ENCODE data around the gene TMC7.

Gene TMC7

DNA sequence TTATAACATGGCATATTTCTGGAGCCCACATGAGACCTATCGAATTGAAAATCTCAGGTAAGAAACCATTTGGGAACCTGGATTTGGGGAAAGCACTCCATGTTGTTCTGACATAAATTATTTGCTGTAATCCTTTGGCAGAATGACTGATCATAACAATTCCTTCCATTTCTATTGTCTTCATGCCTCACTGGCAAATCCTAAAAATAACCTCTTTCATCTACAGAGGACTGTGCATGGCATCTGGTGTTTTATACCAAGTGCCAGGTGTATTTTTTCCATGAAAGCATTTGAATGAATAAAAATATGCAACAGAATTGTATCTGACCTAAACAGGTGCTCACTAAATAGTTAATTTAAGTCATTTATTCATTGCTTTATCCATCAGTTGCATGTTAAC, 50.0 kb downstream of the TMC7 start:
- no peak for DNase-seq

DNA sequence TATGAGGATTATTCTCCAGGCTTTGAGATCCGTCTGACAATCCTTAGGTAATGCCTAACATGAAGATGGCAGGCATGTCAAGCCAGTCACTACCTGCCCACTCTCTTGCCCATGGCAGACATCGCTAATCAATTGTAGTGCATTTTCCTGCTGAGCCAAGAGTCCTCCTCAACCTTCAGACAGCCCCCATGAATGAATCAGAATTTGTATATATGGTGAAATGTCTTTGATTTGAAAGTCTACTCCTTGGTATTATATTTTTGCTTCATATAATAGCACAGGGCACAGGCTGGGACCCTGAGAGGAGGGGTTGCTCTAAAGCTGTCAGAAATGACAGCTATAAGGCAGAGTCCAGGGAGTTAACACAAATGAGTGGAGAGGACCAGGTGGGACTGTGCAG, 56.7 kb downstream of the TMC7 start:
- DNase-seq: no peak

DNA sequence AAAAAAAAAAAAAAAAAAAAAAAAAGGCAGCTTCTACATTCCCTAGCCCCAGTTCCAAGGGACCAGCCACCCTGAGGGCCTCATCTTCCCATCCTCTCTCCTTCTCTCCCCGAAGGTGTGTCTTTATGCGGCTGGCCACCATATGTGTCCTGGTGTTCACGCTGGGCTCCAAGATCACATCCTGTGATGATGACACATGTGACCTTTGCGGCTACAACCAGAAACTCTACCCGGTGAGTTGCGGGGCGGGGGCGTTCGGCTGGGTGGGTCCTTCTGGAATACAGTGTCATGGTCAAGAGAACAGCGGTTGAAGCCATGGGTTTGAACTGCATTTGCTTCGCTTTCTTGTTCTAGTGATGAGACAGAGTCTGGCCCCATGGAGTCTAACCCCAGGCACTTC, 61.0 kb downstream of the TMC7 start:
- DNase-seq: no peak

DNA sequence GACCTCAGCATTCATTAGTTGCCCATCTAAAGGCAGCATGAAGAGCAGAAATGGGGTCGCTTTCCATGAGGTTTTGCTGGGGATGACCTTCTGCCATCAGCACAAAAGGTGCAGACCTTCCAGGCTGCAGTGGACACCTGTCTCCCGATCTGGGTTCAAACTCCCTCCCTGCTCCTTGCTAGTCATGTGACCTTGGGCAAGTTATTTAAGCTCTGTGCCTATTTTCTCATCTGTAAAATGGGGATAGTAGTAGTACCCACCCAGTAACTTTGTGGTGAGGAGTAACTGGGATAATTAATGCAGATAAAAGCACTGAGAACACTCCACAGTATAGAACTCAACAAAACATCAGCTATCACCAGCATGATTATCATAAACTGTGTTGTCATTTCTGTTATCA, 62.3 kb downstream of the TMC7 start:
- no peak for DNase-seq

DNA sequence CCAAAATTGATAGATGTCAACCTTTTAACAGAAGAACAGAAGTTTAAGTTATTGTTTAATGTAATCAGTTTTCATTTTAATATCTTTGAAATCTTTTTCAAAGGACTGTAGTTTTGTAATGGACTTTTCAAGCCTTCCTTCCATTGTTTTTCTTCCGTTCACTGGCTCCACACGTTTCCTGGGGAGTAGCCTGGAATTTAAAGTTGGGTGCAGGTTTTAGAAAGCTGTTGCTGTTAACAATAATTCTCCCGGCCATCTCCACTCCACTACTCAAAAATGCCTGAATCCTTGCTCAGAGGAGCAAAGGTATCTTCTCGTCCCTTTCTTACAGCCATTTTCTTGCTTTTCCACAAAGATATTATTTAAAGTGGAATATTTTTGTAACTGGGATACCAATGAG, 79.0 kb downstream of the TMC7 start:
- DNase-seq: no peak

DNA sequence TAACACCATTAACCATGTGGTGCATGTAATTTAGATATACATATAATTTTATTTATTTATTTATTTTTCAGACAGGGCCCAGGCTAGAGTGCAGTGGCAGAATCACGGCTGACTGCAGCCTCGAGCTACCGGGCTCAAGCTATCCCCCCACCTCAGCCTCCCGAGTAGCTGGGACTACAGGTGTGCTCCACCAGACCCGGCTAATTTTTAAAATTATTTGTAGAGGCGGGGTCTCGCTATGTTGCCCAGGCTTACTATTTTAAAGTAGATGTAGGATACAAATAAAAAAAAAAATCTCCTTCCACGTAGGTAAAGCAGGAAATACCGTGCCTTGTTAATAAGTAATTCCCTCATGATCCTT, 83.2 kb downstream of the TMC7 start:
- no peak for DNase-seq

DNA sequence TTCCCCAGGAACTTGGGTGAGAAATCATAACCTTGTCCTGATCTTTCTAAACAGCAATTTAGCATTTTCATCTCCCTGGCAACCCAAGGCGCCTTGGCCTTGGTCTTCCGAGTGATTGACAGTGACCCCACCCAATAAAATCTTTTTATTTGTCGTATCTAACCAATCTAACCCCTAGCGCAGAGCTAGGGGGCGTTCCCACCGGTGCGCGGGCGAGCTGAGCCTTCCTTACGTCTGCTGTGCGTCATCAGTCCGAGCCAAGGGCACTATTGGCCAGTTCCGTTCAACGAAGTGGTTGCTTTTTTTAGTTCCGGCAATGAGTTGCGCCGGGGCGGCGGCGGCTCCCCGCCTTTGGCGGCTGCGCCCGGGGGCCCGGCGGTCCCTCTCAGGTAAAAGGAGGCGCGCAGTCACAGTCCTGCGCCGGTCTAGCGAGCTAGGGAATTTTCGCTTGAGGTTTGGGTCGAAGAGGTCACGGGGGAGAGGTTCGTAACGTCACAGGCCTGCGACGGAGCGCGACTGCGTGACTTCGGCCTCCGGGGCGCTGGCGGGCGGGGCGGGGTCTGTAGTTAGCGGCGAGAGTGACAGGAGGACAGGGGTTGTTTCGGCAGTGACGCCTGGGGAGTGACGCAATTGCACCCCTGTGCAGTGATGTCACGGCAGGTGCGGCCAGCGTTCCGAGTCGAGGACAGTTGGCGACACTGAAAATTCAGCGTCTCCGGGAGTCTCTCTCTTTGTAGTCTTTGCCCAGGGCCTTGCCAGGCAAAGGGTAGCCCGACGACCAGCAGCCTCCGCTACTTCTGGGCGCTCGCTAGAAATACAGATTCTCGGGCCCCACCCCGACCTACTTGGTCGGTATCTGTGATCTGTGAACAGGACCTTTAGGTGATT, 83.9 kb downstream of the TMC7 start, which contains the start of gene COQ7:
TSS of gene COQ7 (plus strand) at position 266 of the 888 bp plus-strand sequence. CDS start at position 317, 51 bp downstream.
- DNase-seq: peak; percentile 99

DNA sequence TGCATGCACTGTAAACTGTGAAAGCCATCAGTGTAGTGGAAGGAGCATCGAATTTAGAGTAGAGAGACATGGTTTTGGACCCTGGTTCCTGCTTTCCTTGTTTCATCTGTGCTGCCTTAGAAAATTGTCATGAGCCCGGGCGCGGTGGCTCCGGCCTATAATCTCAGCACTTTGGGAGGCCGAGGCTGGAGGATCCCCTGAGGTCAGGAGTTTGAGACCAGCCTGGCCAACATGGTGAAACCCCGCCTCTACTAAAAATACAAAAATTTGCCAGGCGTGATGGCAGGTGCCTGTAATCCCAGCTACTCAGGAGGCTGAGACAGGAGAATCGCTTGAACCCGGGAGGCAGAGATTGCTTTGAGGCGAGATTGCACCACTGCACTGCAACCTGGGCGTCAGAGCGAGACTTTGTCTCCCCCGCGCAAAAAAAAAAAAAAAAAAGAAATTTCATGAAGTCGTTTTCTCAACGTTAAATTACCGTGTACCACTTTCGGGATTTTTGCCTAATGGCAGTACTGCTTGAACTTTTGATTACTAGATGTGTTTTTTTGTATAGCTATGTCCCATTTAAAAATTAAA, 84.6 kb downstream of the TMC7 start:
- DNase-seq: no peak

DNA sequence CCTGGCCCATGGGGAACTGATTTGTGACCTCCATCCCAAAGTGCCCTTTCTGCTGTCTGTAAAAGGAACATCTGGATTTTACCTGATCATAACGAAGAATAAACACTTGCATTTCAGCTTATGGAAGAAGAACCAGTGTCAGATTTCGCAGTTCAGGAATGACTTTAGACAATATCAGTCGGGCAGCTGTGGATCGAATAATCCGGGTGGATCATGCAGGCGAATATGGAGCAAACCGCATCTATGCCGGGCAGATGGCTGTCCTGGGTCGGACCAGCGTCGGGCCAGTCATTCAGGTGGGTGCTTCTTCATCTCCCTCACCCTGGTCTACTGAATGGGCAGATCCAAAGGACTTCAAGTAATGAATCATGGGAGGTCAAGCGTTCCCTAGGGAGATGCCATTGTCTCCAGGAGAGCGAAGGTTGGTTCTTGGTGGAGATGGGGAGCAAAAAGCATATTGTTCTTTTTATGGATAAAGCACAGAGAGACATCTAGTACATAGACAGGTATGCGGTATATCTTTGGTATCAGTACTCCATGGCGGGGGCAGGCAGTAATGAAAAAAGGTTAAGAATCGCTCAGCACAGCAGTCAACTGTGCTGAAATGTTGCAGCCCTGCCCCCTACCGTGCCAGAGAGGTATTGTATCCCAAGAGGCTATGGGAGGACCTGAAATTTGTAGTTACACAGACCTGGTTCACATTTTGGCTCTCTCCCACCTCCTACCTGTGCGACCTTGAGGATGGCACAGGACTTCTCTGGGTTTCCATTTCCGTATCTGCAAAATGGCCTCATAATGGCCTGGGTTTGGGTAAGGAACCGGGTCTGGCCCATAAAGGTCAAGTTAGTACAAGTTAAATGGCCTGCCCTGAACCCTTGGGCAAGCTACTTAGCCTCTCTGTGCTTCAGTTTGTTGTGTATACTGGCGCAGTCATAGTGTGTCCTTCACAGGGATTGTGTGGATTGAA, 88.4 kb downstream of the TMC7 start:
- peak; percentile 49 for DNase-seq

DNA sequence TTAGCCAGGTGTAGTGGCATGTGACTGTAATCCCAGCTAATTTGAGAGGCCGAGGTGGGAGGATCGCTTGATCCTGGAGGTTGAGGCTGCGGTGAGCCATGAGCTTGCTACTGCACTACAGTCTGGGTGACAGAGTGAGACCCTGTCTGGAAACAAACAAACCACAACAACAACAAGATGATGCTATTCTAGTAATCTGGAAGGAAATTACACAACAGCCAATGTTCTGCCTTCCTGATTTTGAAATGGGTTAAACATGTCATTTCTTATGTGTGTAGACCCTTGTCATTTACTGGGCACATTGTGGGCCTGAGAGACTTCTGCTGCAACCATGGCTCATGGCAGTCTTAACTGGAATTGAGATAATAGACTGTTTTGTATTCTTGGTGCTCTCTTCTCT, 89.6 kb downstream of the TMC7 start:
- DNase-seq: no peak

DNA sequence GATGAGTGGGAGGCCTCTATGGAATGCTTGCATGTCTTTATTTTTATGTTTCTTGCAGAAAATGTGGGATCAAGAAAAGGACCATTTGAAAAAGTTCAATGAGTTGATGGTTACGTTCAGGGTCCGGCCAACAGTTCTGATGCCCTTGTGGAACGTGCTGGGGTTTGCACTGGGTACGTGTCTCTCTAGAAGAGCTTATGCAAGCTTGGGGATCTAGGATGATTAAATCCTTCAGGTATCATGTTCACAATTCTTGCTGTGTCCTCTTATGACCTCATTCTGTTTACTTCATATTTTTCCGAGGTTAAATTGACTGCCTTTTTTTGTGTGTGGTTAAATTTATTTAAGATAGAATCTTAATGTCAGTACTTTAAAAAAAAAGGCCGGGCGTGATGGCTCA, 90.1 kb downstream of the TMC7 start:
- no peak for DNase-seq

DNA sequence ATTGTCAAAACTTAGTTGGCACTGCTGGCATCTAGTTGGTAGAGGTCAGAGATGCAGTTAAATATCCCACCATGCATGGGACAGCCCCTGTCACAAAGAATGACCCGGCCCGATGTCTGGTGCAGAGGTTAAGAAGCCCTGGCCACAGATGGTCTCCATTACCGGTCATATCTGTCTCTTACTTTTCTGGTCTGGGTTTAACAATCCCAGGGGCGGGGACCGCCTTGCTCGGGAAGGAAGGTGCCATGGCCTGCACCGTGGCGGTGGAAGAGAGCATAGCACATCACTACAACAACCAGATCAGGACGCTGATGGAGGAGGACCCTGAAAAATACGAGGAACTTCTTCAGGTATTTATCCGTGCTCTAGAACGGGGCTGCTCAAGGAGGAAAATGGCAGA, 91.8 kb downstream of the TMC7 start:
- no peak for DNase-seq

DNA sequence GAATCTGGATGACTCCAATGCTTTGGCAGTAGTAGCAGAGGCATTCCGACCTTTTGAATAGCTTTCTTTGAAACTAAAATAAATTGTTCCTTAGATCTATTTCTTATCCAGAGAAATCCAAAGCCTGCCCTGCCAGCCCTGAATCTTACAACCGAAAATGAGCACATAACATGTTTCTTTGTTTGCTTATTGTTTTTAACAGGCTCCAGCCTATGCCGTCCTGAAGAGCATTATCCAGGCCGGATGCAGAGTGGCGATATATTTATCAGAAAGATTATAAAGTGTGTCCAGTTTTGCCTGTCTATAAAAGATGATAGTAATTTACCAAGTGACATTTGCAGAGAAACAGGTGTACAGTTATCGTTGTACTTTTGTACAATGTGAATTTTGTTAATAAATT, 94.1 kb downstream of the TMC7 start:
- no peak for DNase-seq

DNA sequence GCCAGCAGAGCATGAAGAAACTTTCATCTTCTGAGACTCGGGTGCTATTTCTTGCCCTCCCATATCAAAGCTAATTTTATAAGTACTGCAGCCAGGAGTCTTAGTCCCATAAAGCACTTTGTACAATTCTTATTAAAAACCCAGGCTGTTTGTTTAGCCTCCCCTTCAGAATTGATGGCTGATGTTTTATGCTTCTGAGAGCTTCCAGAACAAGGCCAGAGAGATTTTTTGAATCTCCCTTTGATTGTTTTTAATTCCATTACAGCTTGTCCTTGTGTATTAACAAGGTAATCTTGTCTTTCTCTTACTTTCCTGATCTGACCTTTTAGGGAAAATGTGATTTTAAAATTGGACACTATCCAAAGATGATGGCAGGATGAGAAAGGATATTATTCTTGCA, 99.9 kb downstream of the TMC7 start:
- no peak for DNase-seq

DNA sequence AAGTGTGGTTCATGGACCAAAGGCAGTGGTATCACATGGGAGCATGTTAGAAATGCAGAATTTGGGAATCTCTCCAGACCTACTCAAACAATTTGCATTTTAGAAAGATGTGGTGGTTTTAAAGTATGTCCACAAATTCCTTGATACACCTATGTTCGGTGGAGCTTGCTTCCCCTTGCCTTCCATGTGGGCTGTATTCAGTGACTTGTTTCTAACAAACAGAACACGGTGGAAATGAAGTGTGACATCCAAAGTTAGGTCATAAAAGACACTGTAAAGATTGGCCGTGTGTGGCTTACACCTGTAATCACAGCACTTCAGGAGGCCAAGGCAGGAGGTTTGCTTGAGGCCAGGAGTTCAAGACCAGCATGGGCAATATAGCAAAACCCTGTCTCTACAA, 100.4 kb downstream of the TMC7 start:
- DNase-seq: no peak

DNA sequence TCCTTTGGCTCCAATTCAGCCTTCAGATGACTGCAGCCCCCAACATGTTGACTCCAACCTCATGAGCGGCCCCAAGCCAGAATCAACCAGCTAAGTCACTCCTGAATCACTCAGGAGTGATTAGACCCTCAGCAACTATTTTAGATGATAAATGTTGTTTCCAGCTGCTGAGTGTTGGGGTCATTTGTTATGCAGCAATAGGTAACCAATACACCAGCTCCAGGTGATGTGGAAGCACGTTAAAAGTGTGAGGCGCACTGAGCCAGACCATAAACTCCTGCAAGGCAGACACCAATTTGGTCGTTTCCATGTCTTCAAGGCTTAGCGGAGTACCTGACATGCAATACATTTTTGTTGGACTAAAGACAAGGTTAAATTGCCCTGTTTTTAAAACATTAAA, 101.1 kb downstream of the TMC7 start:
- DNase-seq: no peak

DNA sequence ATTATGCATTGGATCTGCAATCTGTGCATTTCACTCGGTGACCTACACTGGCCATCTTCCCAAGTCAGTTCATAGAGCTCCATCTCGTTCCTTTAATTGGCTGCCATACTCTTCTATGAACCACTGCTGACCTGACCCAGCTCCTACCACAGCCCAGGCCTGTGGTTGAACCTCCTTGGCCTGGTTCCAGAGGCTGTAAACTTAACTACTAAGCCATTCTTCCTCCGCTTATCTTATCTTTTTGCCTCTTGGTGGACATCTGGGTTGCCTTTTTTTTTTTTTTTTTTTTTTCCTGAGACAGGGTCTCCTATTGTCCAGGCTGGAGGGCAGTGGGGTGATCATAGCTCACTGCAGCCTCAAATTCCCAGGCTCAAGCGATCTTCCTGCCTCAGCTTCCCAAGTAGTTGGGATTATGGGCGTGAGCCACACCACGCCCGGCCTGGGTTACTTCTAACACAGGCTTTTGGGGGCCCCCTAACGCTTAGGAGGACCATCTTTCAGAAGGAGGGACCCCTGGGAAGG, 102.0 kb downstream of the TMC7 start:
- DNase-seq: no peak

DNA sequence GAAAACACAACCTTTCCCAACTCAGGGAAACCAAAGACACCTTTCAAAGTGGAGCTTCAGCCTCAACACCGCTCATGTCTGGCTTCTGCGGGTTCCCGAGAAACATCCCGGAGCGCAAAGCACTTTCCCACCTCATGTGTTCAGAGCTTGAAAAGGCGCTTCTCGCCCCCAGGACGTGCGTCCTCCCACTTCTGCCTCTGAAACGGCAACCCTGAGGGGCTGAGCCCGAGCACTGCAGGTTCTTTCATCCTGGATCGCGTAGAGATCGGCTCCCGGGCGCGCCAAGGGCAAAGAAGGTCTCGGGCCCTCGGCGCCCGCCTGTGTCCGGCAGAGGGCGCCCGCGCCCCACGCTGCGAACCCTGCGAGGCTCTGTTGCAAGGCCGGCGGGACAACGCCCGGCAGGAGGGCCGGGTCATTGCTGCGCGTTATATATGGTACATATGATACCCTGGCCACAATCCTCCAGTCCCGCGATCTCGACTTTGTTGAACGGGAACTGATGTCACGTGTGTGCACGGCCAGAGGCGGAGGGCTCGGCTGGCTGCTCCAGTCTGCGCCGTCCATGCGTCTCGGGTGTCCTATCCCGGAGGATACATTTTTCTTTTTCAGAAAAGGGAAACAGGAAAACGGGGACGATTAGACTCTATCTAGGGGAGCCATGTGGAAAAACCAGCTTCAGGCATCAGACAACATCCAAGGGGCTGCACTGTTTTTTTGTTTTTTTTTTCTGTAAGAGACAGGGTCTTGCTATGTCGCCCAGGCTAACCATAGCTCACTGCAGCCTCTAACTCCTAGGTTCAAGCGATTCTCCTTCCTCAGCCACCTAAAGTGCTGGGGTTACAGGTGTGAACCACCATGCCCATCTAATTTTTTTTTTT, 102.8 kb downstream of the TMC7 start:
- peak; percentile 79 for DNase-seq

DNA sequence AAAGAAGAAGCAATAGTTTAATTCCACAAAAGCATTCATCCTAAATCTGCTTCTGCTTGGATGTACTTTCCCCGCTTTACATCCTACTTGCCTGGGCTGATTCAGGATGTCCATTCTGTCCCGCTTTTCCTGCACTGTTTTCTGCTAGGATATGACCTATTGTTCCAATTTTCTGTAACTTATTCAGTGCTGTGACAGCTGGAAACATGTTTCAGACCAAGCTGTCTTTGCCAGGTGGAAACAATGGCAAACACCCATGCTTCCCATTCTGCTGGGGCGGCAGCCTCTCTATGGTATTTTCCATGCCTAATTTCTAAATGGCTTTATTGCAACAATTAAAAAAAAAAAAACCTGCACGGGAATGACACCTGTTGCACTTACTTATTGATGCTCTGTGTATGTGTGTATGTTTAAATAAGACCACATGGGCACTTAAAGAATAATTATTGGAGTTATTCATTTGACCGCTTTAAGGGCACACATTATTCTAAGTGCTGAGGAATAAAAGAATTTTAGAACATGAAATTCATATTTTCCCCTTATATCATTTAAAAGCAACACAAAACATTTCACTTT, 104.7 kb downstream of the TMC7 start:
- DNase-seq: no peak

DNA sequence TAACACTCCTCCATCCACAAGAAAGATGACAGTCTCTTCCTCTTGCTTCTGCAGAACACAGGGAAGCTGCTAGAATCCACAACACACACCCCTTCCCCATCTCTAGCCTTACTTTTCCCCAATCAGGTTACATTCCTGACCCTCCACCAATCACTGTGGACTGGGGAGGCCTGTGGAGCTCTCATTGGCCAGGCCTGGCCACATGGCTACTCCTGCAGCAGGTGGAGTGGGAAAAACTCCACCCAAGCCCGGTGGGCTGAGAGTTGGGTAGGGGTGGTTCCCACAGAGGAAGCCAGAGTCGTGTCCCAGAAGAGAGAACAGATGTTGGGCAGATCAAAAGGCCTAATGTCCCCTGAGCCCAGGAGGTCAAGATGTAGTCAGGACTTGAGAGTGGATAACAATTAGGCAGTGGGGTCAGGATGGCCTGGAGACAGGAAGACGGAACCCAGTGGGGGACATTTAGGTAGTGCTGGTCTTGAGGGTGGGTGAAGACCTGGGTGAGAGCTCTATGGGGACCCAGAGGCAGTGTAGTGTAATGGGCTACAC, 105.7 kb downstream of the TMC7 start:
- DNase-seq: no peak

DNA sequence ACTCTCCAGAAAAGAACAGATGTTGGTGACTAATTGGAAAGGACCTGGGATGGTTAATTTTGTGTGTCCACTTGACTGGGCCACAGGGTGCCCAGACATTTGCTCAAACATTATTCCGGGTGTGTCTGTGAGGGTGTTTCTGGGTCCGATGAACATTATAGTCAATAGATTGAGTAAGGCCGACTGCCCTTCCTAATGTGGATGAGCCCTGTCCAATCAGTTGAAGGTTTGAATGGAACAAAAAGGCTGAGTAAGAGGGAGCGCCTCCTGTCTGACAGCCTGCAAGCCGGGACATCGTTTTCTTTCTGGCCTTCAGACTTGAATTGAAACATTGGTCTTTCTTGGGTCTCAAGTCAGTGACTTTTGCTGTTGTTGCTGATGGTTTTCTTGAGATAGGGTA, 107.2 kb downstream of the TMC7 start:
- no peak for DNase-seq

Data from CD4-positive, alpha-beta T cell treated with Interleukin-15 for 1 hour (primary cell).